NCI-H69 (cell line): ENCODE data around the gene CDK1.

Experiments
- DNase-seq: peaks from one replicate; lab custom pipeline; 2025; lab: John Stamatoyannopoulos, UW

The CDK1 gene

GRCh38 chr10:60777696-60778213 lies 523 bp upstream of the CDK1 start:
- DNase-seq, result peak; percentile 59

GRCh38 chr10:60778971-60779796 lies 906 bp downstream of the CDK1 start:
- DNase-seq, result no peak

DNA sequence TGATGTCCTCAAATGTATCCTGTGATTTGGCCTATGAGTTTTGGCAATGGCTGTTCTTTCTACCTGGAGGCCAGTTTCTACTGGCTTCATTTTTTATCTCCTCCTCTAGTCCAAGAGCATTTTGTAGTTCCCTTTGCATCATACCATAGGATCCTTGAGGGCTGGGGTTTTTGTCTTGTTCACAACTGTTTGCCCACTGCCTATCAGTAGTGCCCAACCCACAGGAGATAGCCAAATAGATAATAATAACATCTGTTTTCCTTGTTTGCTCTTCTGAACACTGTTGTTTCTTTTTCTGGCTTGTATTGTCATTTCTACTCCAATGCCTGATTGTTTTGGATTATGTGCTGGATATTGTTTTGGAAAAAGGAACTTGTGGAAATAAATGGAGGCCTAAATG lies 3.4 kb downstream of the CDK1 start:
- DNase-seq, result peak; percentile 12

GRCh38 chr10:60784641-60785040 lies 6.4 kb downstream of the CDK1 start:
- no peak for DNase-seq

DNA sequence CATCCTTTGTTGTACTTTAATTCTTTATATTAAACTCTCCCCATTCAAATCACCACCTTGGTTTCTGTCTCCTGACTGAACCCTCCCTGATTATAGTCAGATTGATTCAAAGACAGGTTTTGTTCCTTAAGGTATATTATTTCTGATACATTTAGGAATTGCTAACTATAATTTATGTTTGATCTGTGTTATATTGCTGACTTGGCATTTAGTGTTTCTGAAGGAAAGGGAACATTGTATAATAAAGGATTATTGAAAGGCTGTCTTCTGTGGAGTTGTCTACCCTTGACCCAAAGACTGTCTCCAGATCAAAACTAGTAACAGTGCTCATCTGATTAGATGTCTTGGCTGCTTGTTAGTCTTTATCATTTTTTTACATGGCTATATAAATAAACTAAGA lies 10.3 kb downstream of the CDK1 start:
- no peak for DNase-seq

DNA sequence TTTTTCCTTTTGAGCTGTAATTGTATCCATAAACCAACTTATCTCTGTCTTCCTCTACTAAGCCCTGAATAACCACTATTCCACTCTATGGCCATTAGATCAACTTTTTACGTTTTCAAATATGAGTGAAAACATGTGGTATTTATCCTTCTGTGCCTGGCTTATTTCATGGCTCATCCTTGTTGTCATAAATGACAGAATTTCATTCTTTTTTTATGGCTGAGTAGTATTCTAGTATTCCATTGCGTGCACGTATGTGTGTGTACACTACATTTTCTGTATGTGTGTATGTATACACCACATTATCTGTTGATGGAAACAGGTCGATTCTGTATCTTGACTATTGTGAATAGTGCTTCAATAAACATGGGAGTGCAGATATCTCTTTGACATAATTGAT lies 11.1 kb downstream of the CDK1 start:
- no peak for DNase-seq

- DNase-seq, result no peak
Observed at GRCh38 chr10:60794953-60795352, 16.7 kb downstream of the CDK1 start.

- DNase-seq, result no peak
Observed at GRCh38 chr10:60795465-60796202, 17.4 kb downstream of the CDK1 start.

GRCh38 chr10:60796481-60796880 lies 18.2 kb downstream of the CDK1 start:
- DNase-seq, result no peak

GRCh38 chr10:60797200-60797599 lies 18.9 kb downstream of the CDK1 start:
- DNase-seq, result no peak

- no peak for DNase-seq
Observed at GRCh38 chr10:60798031-60798430, 19.8 kb downstream of the CDK1 start.

GRCh38 chr10:60798870-60799269 lies 20.6 kb downstream of the CDK1 start:
- no peak for DNase-seq

DNA sequence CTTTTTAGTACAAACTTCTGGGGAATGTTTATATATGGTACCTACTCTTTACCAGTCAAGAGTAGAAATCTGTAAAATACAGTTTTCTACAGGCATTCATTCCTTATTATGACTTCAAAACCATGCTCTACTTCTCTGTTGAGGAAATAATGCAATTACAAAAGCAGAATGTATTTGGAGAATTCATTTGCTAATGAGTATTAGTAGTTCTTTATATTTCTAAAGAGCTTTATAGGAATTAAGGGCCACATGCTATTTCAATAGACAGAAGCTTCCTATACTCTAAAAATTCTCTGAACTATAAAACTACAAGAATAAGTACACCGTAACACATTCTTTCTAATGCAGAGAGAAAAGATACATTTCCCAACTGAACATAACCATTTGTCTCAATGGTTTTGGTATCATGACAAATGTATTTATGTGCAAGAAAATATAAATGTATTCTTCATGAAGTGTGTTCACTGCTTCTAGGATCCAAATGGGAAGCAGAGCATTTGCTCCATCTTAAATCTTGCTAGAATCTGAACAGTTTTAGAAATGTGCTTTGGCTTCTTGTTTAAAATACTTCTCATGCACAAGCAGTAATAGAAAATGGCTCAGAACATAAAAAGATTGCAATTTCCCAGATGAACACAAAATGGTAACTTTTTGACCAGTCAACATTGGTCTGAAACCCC lies 21.8 kb downstream of the CDK1 start:
- no peak for DNase-seq

DNA sequence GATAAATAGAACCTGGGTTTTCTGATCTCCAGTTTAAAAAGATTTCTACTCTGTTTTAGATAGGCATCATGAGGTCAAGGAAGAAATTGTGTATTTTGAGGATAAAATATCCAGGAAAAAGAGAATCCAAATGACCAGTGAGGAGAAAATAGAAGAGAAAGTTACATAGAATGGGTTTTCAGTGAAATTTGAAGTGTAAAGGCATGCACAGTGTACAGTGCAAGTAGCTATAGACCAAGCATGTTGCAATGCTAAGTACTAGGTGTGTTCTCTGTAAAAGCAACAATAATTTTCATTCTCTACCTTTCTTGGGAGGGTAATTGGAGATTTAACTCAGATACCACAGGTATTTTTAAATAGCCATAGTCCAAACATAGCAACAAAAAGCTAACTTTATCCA lies 22.6 kb downstream of the CDK1 start:
- DNase-seq, result no peak

- peak; percentile 41 for DNase-seq
Observed at GRCh38 chr10:60801522-60801921, 23.2 kb downstream of the CDK1 start.

DNA sequence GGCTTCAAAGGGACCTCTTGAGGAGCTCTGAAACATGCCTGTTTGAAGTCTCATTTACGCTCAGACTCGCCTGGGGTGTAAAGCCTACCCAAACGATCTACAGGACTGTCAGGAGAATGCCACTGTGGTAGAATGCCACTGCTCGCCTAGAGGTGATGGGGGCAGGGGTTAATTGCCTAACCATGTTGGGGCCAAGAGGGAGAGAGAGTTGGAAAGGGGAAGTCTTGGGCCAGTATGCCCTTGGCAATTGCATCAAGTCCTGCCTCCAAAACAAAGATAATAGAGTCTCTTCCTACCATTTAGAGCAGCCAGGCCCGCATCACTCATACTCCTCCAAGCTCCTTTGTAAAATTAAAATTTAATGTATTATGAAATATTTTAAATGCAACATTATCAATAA lies 25.2 kb downstream of the CDK1 start:
- DNase-seq, result no peak

GRCh38 chr10:60803865-60804264 lies 25.6 kb downstream of the CDK1 start:
- no peak for DNase-seq

GRCh38 chr10:60806921-60807320 lies 28.6 kb downstream of the CDK1 start:
- no peak for DNase-seq

DNA sequence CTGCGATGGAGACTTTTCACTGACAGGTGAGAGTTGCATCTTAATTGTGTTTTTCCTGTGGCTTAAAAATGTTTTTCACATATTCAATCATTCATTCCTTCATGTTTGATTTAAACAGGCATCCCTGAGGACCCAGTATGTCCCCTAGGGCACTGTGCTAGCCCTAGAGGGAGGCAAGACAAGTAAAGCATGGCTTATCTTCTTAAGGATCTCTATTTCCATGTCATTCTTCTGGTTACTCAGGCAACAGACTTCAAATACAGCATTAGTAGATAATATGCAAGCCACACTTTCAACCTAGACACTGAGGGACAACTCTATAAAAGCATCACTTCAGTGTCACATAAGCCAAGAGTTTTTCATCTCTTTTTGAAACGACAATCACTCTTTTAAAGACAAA lies 29.2 kb downstream of the CDK1 start:
- DNase-seq, result no peak

GRCh38 chr10:60808036-60808435 lies 29.8 kb downstream of the CDK1 start:
- no peak for DNase-seq

DNA sequence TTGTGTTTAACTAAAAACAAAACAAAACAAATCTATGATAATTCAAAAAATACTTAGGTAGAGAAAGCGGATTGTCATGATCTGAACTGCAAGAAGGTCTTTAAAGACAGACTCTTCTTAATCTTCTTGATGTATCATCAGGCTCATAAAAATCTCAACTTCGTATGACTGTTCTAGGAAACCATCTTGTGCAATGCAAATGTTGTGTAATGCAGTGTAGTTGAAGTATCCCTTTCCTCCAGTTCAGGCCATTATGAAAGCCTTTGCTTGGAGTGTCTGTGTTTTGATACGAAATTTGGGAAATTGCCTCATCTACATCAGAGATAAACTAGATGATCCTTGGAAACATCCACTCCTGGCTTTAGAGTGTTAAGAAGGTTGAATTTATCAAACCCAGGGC lies 30.9 kb downstream of the CDK1 start:
- DNase-seq, result no peak

- peak; percentile 5 for DNase-seq
Observed at GRCh38 chr10:60810437-60811182, 32.3 kb downstream of the CDK1 start.
